MM.1S (cell line): Measurements from ENCODE around the gene KIN.

Source experiments
- EZH2phosphoT487 ChIP-seq: fragments of 300-600 bp; sonication (generic); IDR thresholded peaks from 2 replicates; pipeline ENCODE4 v1.6.1; 2018; ENCODE audit warnings: antibody characterized with exemption, low read length
- TF ChIP-seq, protein P1 (sequence below): fragments of 300-600 bp; sonication (generic); IDR thresholded peaks from 2 replicates; pipeline ENCODE4 v1.5.1; 2016; ENCODE audit warnings: antibody characterized with exemption, low read length, mixed read lengths

GRCh38 chr10:7705341-7705740, 82.5 kb downstream of the KIN start:
- no peak for TF ChIP-seq EZH2phosphoT487
- TF ChIP-seq, protein P1, sequence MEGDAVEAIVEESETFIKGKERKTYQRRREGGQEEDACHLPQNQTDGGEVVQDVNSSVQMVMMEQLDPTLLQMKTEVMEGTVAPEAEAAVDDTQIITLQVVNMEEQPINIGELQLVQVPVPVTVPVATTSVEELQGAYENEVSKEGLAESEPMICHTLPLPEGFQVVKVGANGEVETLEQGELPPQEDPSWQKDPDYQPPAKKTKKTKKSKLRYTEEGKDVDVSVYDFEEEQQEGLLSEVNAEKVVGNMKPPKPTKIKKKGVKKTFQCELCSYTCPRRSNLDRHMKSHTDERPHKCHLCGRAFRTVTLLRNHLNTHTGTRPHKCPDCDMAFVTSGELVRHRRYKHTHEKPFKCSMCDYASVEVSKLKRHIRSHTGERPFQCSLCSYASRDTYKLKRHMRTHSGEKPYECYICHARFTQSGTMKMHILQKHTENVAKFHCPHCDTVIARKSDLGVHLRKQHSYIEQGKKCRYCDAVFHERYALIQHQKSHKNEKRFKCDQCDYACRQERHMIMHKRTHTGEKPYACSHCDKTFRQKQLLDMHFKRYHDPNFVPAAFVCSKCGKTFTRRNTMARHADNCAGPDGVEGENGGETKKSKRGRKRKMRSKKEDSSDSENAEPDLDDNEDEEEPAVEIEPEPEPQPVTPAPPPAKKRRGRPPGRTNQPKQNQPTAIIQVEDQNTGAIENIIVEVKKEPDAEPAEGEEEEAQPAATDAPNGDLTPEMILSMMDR = no peak
